ENCODE data around the gene CLEC3B.

DNA sequence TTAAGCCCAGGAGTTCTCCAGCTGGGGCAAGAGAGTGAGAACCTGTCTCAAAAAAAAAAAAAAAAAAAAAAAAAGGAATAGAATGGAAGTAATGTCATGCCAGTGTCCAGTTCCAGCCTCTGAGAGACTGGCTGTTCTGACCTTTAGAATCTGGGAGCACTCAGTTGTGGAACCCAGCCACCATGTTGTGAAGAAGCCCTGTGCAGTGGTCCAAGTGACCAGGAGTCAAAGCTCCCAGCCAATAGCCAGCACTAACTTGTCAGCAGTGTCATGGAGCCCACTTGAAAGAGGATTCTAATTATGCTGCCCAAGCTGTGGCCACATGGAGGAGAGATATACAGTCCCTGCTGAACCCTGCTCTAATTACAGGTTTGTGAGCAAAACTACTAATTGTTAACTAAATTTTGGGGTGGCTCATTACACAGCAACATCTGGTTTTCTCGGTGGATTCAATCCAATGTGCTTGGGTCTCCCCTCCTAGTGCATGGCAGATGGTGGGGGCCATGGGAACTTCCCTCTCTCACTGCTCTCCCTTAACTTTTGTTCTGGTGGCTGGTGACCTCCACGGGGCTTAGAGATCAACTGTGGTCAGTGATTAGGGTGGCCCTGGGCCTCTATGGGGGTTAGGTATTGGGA lies 55.5 kb downstream of the CLEC3B start:
- TF ChIP-seq CTCF (IDR thresholded peaks at IDR 0.05) (no peak), POLR2A (IDR thresholded peaks at IDR 0.05) (no peak), EP300 (IDR thresholded peaks at IDR 0.05) (no peak)
